K562 (cell line): Measurements from ENCODE around the gene KRT33A. TPM values are rescaled to one million over a fixed set of nuclear protein-coding genes. Genes with fewer than 3 reads are reported as not detected.

ENCODE experiments used
- ATAC-seq: fragments of 200-7000 bp; cut with Tn5 transposase; 3 replicates; pipeline ENCODE4 v1.9.1; 2020; ENCODE audit warnings: moderate library complexity
- BruUV-seq: library from RNA; stranded (reverse); fragments of 400-500 nt; replicated peaks from 2 replicates; lab custom pipeline; 2021; lab: Mats Ljungman, UMichigan
- CTCF ChIA-PET: fragments of 300-600 bp; formaldehyde crosslinking; extraction: SDS; loops from one replicate; lab custom pipeline; 2021; ENCODE audit warnings: low intra/inter-chr PET ratio; lab: Yijun Ruan, JAX
- POLR2A ChIA-PET: fragments of 300-600, 350-650 bp; sonication (Branson Sonifier 250); formaldehyde crosslinking; extraction: SDS; loops from one replicate; lab custom pipeline; 2021; ENCODE audit warnings: antibody characterized with exemption, inconsistent platforms; lab: Yijun Ruan, JAX
- DNase-seq, 4 experiments: peaks; one replicate each; pipeline versions ENCODE4 v3.0.0 to v3.0.0-alpha.2; 2011 to 2018; ENCODE audit warnings: low spot score in 3 of 4, mixed read lengths in 3 of 4; ENCODE audit errors: extremely low read depth in 1 of 4
- FAIRE-seq: peaks from 2 replicates; lab custom pipeline; 2011; peaks lifted over from hg19 to GRCh38; lab: Jason Lieb, UNC
- H2AFZ ChIP-seq: 2 replicates; pipeline ENCODE4 v1.6.0; 2011; ENCODE audit warnings: low read depth, low read length, control low read depth, inconsistent platforms
- H3K27ac ChIP-seq: fragments of 200-600 bp; 3 replicates; pipeline ENCODE4 v1.8.0; 2011; ENCODE audit warnings: low read depth, mild to moderate bottlenecking, control low read depth, inconsistent platforms, low read length, moderate library complexity, mixed read lengths; ENCODE audit errors: extremely low read depth
- H3K27me3 ChIP-seq, 2 experiments: fragments of 300-600 bp in 1 of 2; 2 replicates in 1 of 2; 3 replicates in 1 of 2; pipeline versions ENCODE4 v1.6.0 to v1.8.0; 2011; ENCODE audit warnings: inconsistent platforms in 2 of 2, low read length in 2 of 2, mild to moderate bottlenecking in 1 of 2, mixed read lengths in 1 of 2, moderate library complexity in 1 of 2; ENCODE audit not compliant: control insufficient read depth in 2 of 2, insufficient read depth in 2 of 2
- H3K36me3 ChIP-seq: fragments of 300-600 bp; 3 replicates; pipeline ENCODE4 v1.8.0; 2011; ENCODE audit warnings: mild to moderate bottlenecking, low read length, inconsistent platforms; ENCODE audit not compliant: control insufficient read depth, insufficient read depth
- H3K4me1 ChIP-seq, 2 experiments: fragments of 200-600 bp in 1 of 2; replicated peaks in 1 of 2; 2 replicates in 1 of 2; 3 replicates in 1 of 2; pipeline versions ENCODE4 v1.5.1 to v1.8.0; 2011; ENCODE audit warnings: inconsistent platforms in 2 of 2, low read length in 2 of 2, mild to moderate bottlenecking in 1 of 2, mixed read lengths in 1 of 2, moderate library complexity in 1 of 2; ENCODE audit not compliant: control insufficient read depth in 2 of 2, insufficient read depth in 2 of 2
- H3K4me2 ChIP-seq: 2 replicates; pipeline ENCODE4 v1.6.1; 2011; ENCODE audit warnings: low read length, control low read depth, inconsistent platforms, mixed read lengths; ENCODE audit not compliant: insufficient read depth
- H3K4me3 ChIP-seq: fragments of 200-600 bp; sonication (generic), shearing (Covaris generic); 2 replicates; pipeline ENCODE4 v1.5.1; 2016; ENCODE audit warnings: control low read depth, inconsistent platforms
- H3K79me2 ChIP-seq: fragments of 200-600 bp; 3 replicates; pipeline ENCODE4 v1.8.0; 2011; ENCODE audit warnings: low read length, inconsistent platforms; ENCODE audit not compliant: control insufficient read depth, insufficient read depth
- H3K9ac ChIP-seq, 2 experiments: 2 replicates each; pipeline versions ENCODE4 v1.6.0 to v1.6.1; 2011; ENCODE audit warnings: low read depth in 2 of 2, low read length in 2 of 2, control low read depth in 1 of 2, inconsistent platforms in 1 of 2, mild to moderate bottlenecking in 1 of 2, mixed read lengths in 1 of 2; ENCODE audit not compliant: insufficient read depth in 1 of 2
- H3K9me1 ChIP-seq: one replicate; pipeline ENCODE4 v1.6.0; 2011; ENCODE audit warnings: inconsistent platforms, mild to moderate bottlenecking, low read length, moderate library complexity; ENCODE audit not compliant: control insufficient read depth, insufficient read depth
- H3K9me3 ChIP-seq: replicated peaks from 2 replicates; pipeline ENCODE4 v1.5.1; 2011; ENCODE audit warnings: low read depth, low read length, inconsistent platforms; ENCODE audit not compliant: control insufficient read depth, insufficient read depth
- H4K20me1 ChIP-seq: replicated peaks from 2 replicates; pipeline ENCODE4 v1.6.1; 2011; ENCODE audit warnings: low read length, inconsistent platforms, mixed read lengths; ENCODE audit not compliant: control insufficient read depth, insufficient read depth
- CHD2 ChIP-seq: IDR thresholded peaks from 2 replicates; pipeline ENCODE4 v1.6.1; 2011; ENCODE audit warnings: low read depth, low read length
- CREBBP ChIP-seq: IDR thresholded peaks from one replicate; pipeline ENCODE4 v1.6.1; 2012; ENCODE audit warnings: low read depth, mild to moderate bottlenecking, control low read depth, inconsistent platforms, low read length
- CXXC5 ChIP-seq: fragments of 250-450 bp; sonication (Bioruptor Pico); IDR thresholded peaks from 2 replicates; pipeline ENCODE4 v1.8.0; 2022; ENCODE audit warnings: inconsistent platforms, mild to moderate bottlenecking, moderate library complexity
- HDAC8 ChIP-seq: fragments of 450-650 bp; IDR thresholded peaks from 2 replicates; pipeline ENCODE4 v1.6.1; 2016; ENCODE audit warnings: mild to moderate bottlenecking, missing genetic modification characterization, moderate library complexity, missing compliant biosample characterization
- LEF1 ChIP-seq: fragments of 450-650 bp; IDR thresholded peaks from 2 replicates; pipeline ENCODE4 v1.6.1; 2016; ENCODE audit warnings: mild to moderate bottlenecking
- MAZ ChIP-seq, 2 experiments: fragments of 450-650 bp in 1 of 2; sonication (generic) in 1 of 2; formaldehyde crosslinking; IDR thresholded peaks in 1 of 2; conservative IDR thresholded peaks in 1 of 2; 2 replicates each; pipeline versions ENCODE4 v1.4.0 to v1.5.0; 2020; ENCODE audit warnings: mild to moderate bottlenecking in 1 of 2, missing genetic modification reagents in 1 of 2
- NFATC3 ChIP-seq: fragments of 450-650 bp; IDR thresholded peaks from 2 replicates; pipeline ENCODE4 v1.6.1; 2017; ENCODE audit warnings: mild to moderate bottlenecking
- SRSF1 ChIP-seq: fragments of 200-400 bp; formaldehyde crosslinking; IDR thresholded peaks from 2 replicates; pipeline ENCODE4 v1.6.1; 2017; ENCODE audit warnings: mild to moderate bottlenecking, low read depth, low read length, moderate library complexity
- TCF7 ChIP-seq: sonication (generic); IDR thresholded peaks from 2 replicates; pipeline ENCODE4 v1.6.1; 2016; ENCODE audit warnings: antibody characterized with exemption, borderline replicate concordance
- U2AF2 ChIP-seq: fragments of 200-400 bp; formaldehyde crosslinking; optimal IDR thresholded peaks from 2 replicates; pipeline ENCODE3; 2017; ENCODE audit warnings: low read depth, mild to moderate bottlenecking, low read length
- ZNF436 ChIP-seq: fragments of 250-450, 450-650 bp; sonication (Bioruptor Pico); formaldehyde crosslinking; IDR thresholded peaks from 2 replicates; pipeline ENCODE4 v1.7.0; 2020; ENCODE audit warnings: mild to moderate bottlenecking
- ZNF551 ChIP-seq: fragments of 250-450 bp; sonication (Bioruptor Pico); IDR thresholded peaks from 2 replicates; pipeline ENCODE4 v1.5.0; 2021; ENCODE audit warnings: mild to moderate bottlenecking, moderate library complexity
- ZNF583 ChIP-seq: fragments of 250-450 bp; sonication (Bioruptor Pico); IDR thresholded peaks from 2 replicates; pipeline ENCODE4 v1.4.0; 2020
- ZNF609 ChIP-seq: sonication (generic); formaldehyde crosslinking; IDR thresholded peaks from 2 replicates; pipeline ENCODE4 v1.8.1; 2023; ENCODE audit warnings: missing genetic modification reagents, mild to moderate bottlenecking, borderline replicate concordance
- WGBS: fragments of 100-300 bp; shearing (Covaris generic); methylation state at CpG from one replicate; pipeline ENCODE4 v1.1.6; 2016; ENCODE audit warnings: low coverage, mixed read lengths; ENCODE audit not compliant: insufficient coverage; ENCODE audit errors: missing lambda C conversion rate; 5-methylcytosine and 5-hydroxymethylcytosine counted together
- in situ Hi-C: fragments of 300-500 bp; cut with MboI; formaldehyde crosslinking; loops from 4 replicates; pipeline ENCODE4 v1.15.0; 2018; ENCODE audit warnings: inconsistent platforms, mixed read lengths
- intact Hi-C: fragments of 100-400 bp; cut with micrococcal nuclease; formaldehyde crosslinking; loops from 2 replicates; pipeline ENCODE4 v1.14.2; 2022
- polyA plus RNA-seq, 8 experiments: library from polyadenylated mRNA; depleted of rRNA in 4 of 8; stranded (reverse) in 5 of 8; unstranded in 3 of 8; fragments of >200 nt; fragmentation: Nextera tagmentation in 2 of 8; fragmentation: Illumina TruSeq in 1 of 8; extraction: Ambion mirVana in 2 of 8; extraction: Trizol in 1 of 8; gene quantifications; 2 replicates each; pipeline versions ENCODE4 v1.2.1 to v1.2.3, GENCODE V29; 2011 to 2014; ENCODE audit warnings: inconsistent platforms in 1 of 8, missing spikeins in 1 of 8
- total RNA-seq, 7 experiments: library from RNA; depleted of rRNA in 6 of 7; stranded (reverse); fragments of >200 nt in 6 of 7; fragmentation: Illumina TruSeq in 2 of 7; extraction: Trizol in 2 of 7; gene quantifications; 2 replicates each; pipeline versions ENCODE4 v1.2.1 to v1.2.3, GENCODE V29; 2011 to 2021; ENCODE audit warnings: low replicate concordance in 1 of 7
- TF ChIP-seq, protein P1 (sequence below): sonication (generic); formaldehyde crosslinking; IDR thresholded peaks from 2 replicates; pipeline ENCODE4 v1.9.0; 2022; ENCODE audit warnings: mild to moderate bottlenecking, missing genetic modification reagents

Gene KRT33A
- total and polyA plus RNA-seq, 9 of the 15 experiments (the other 6 are each of a cell fraction or from before 2014, with no cell fraction given): not detected

DNA sequence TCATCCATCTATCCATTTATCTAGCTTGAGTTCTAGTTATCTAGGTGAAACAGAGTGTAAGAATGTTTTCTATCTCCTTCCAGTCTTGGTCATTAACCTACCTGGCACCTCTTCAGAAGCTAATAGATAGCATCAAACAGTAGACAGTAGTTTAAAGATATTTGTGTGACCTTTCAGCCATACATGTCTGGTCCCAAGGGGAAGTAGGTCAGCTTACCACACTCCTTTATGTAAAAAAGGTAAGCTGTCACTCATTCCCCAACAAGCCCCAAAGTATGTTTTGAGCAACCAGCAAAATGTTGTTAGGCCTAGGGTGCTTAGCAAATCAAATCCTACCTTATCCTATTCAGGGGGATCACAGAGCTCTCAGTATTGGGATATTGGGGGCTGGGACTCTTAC is 15.4 kb upstream of the KRT33A start (continued):
- TF ChIP-seq LEF1: no peak
- TF ChIP-seq ZNF551: no peak
- TF ChIP-seq MAZ (CRISPR knock-in tag; conservative IDR thresholded peaks at IDR 0.05 in 1 of 2, IDR thresholded peaks at IDR 0.05 in 1 of 2): no peak
- TF ChIP-seq, all 486 proteins: peak for 0

GRCh38 chr17:41363881-41364280 is 13.3 kb upstream of the KRT33A start:
- Histone ChIP-seq H3K9ac (no peak overlapping the region), H3K4me1 (no peaks in the 10 kb centered on the region), H3K79me2 (no peaks in the 10 kb centered on the region), H2AFZ (no peak overlapping the region), H3K27me3 (peaks cover 5 to 6% of the 10 kb centered on the region in 2 experiments; a peak in 2 of 5 replicates), H4K20me1 (no peaks in the 10 kb centered on the region), H3K9me1 (no peaks in the 10 kb centered on the region), H3K4me3 (no peak overlapping the region), H3K4me2 (no peak overlapping the region), H3K27ac (no peak overlapping the region), H3K9me3 (no peaks in the 10 kb centered on the region), H3K36me3 (no peaks in the 10 kb centered on the region)
- in situ Hi-C loops: no loop called here
- FAIRE-seq (no peak), DNase-seq (no peak), ATAC-seq (no peak)
- intact Hi-C loops: no loop called here
- ChIA-PET CTCF (no interaction called here), POLR2A (no interaction called here)
- WGBS: 4% methylated on average over 2 of the region's 2 CpGs
- no TSS peak for BruUV-seq
- TF ChIP-seq HDAC8 (no peak), SRSF1 (no peak), ZNF436 (CRISPR knock-in tag) (no peak), CREBBP (no peak), U2AF2 (no peak), NFATC3 (no peak), CHD2 (no peak), TCF7 (no peak), CXXC5 (no peak), ZNF583 (CRISPR knock-in tag) (no peak), ZNF609 (CRISPR knock-in tag) (no peak)
- TF ChIP-seq, protein P1, sequence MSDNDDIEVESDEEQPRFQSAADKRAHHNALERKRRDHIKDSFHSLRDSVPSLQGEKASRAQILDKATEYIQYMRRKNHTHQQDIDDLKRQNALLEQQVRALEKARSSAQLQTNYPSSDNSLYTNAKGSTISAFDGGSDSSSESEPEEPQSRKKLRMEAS (CRISPR knock-in tag): no peak
